Adipose tissue (tissue), 3 donors: ENCODE data around the gene SPARC. TPM values are rescaled to one million over a fixed set of nuclear protein-coding genes. Genes with fewer than 3 reads are reported as not detected.
"Not testable (repeated sequence)": the region's sequence is repeated elsewhere in the genome, so short reads cannot be mapped to it uniquely, and the experiment has no call there.

Experiments
- H3K27ac ChIP-seq: one replicate; pipeline ENCODE4 v1.5.1; 2013; ENCODE audit warnings: low read depth, low read length
- WGBS, 3 donors: extraction: QIAGEN DNeasy Blood & Tissue Kit; methylation state at CpG; one replicate each; pipeline ENCODE4 v1.1.7; 2013; 5-methylcytosine and 5-hydroxymethylcytosine counted together
- polyA plus RNA-seq, 3 donors: library from polyadenylated mRNA; stranded (reverse); fragments of 200-250 nt; gene quantifications; one replicate each; pipeline ENCODE4 v1.2.3, GENCODE V29; 2013
- donor health status: healthy with polysubstance abuse.
- donor health status: Bipolar disorder and iron deficiency.
- donor health status: healthy.

The SPARC gene
- polyA plus RNA-seq, 3 donors = 192 to 1,569 (median 654) TPM

GRCh38 chr5:151683444-151683843 is 3.3 kb downstream of the SPARC start:
- H3K27ac ChIP-seq = no peak overlapping the region
- WGBS, 3 donors = 54 to 66% (median 55%) methylated on average over 5 of the region's 5 CpGs

GRCh38 chr5:151682751-151683331 is 3.9 kb downstream of the SPARC start:
- WGBS, 3 donors = 15 to 53% (median 29%) methylated on average over 5 of the region's 5 CpGs
- H3K27ac ChIP-seq = no peak overlapping the region

DNA sequence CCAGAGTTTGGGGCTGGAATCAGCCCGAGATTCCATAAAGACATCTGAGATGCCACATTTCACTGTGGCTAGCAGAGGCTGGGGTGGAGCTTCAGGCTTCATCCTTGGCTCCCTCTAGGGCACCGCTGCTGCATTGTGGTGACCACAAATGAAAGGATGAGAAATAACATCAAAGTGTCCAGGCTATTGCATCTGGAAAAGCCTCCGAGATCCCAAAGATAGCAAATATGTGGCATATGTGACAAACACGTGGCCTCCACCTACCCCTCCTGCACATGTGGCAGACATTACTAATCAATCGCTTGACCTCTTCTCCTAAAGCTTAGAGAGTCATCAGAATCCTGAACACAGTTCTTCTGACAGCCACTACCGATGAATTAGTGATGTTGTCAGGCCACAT is 4.5 kb downstream of the SPARC start:
- WGBS, 3 donors = 47 to 70% (median 56%) methylated on average over 6 of the region's 6 CpGs
- H3K27ac ChIP-seq = no peak overlapping the region

DNA sequence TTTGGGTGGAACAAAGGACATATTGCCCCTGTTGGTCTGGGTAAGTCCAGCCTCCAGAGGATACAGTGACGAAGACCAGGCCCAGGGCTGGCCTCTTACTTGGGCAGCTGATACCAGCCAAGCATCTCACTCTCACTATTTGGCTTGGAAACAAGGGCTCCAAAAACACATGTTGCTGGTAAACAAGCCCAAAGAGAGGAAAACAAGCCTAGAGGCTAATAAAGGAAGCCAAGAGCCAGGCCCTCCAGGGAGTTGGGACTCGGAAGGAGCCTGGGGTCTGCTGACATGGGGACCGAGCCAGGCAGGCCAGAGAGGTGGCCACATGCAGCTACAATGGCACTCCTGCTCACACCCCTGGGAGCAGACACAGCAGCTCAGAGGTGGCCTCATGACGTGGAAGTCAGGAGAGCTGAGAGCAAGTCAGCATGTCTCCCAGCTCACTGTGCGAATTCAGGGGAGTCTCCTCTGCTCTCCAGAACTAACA is 5.7 kb downstream of the SPARC start:
- no peak overlapping the region for H3K27ac ChIP-seq
- 32 to 62% (median 56%) methylated on average over 5 of the region's 5 CpGs for WGBS, 3 donors

DNA sequence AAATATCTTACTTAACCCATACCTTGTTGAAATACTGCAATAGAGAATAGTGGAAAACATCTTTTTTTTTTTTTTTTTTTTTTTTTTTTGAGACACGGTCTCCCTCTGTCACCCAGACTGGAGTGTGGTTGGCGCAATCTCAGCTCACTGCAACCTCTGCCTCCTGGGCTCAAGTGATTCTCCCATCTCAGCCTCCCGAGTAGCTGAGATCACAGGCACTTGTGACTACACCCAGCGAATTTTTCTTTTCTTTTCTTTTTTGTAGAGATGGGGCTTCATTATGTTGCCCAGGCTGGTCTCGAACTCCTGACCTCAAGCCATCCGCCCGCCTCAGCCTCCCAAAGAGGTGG is 6.6 kb downstream of the SPARC start:
- not testable (repeated sequence) for H3K27ac ChIP-seq
- 62 to 90% (median 70%) methylated on average over 7 of the region's 7 CpGs for WGBS, 3 donors

GRCh38 chr5:151679421-151680155 is 7.1 kb downstream of the SPARC start:
- no peak overlapping the region for H3K27ac ChIP-seq
- 47 to 73% (median 64%) methylated on average over 8 of the region's 8 CpGs for WGBS, 3 donors

GRCh38 chr5:151678713-151679112 is 8.0 kb downstream of the SPARC start:
- 49 to 77% (median 54%) methylated on average over 5 of the region's 5 CpGs for WGBS, 3 donors
- H3K27ac ChIP-seq = no peak overlapping the region

GRCh38 chr5:151677776-151678545 is 8.8 kb downstream of the SPARC start:
- 10 to 73% (median 17%) methylated on average over 6 of the region's 6 CpGs for WGBS, 3 donors

GRCh38 chr5:151676719-151677118 is 10.0 kb downstream of the SPARC start:
- 32 to 73% (median 33%) methylated on average over 2 of the region's 2 CpGs for WGBS, 3 donors
- H3K27ac ChIP-seq = no peak overlapping the region

More at GRCh38 chr5:151677776-151678545, 8.8 kb downstream of the SPARC start:
- H3K27ac ChIP-seq = peak overlapping the region; percentile 0

GRCh38 chr5:151676314-151676712 is 10.4 kb downstream of the SPARC start:
- no peak overlapping the region for H3K27ac ChIP-seq

GRCh38 chr5:151675611-151676313 is 11.0 kb downstream of the SPARC start:
- H3K27ac ChIP-seq = peak overlapping the region; percentile 51
- WGBS, 3 donors = 24 to 79% (median 27%) methylated on average over 3 of the region's 3 CpGs

DNA sequence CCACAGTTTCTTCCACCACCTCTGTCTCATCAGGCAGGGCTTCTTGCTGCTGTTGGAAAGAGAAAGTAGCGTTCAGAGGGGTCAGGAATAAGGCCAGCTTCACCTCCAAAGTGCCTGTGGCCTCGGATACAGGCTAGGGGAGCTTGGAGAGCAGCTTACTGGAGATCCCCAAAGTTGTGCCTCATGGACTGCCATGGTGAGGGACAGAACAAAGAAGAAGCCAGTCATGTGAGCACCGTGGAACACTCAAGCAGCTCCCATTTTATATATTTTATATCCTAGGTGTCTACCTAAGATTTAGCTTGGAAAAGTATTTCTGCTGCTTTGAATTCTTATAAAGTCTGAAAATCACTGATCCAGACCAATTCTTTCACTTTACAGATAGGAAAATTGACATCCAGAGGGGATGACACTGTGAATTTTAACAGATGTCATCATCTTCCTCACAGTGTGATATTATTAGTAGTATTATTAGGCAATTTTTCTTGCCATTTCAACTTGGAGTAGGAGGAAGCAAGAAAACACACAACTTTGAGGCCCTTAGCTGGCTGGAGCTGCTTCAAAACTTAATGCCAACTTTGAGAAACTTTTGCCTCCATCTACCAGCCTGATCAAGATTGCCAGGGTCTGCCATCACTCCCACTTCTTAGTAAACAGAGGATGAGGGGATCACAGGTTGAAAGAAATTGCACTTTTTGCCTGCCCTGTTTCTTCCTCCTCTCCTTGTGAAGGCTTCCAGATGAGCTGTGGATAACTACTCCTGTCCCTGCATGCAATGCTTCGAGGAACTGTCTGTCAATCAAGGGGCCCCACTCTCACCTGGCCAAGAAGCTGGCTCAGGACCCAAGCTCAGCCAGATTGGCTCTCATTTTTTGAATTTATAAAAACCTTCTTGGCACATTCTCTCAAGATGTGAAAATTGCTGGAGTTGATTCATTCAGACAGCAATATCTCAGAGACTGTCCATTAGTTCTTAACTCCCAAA is 11.8 kb downstream of the SPARC start:
- H3K27ac ChIP-seq = no peak overlapping the region
- WGBS, 3 donors = 42 to 61% (median 57%) methylated on average over 4 of the region's 4 CpGs

DNA sequence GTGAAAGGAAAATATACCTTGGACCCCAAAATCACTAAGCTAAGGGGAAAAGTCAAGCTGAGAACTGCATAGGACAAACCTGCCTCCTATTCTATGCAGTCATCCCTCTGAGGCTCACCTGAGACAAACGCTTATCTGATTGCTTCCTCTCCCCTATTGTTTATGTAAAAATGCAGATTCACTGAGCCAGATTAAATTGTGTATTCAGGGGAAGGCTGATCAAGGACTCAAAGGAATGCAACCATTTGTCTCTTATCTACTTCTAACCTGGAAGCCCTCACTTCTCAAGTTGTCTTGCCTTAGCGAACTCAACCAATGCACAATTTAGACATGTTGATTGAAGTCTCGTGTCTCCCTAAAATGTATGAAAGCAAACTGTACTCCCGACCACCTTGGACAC is 13.3 kb downstream of the SPARC start:
- 63 to 71% (median 68%) methylated on average over 4 of the region's 4 CpGs for WGBS, 3 donors
- H3K27ac ChIP-seq = no peak overlapping the region

GRCh38 chr5:151672516-151672915 is 14.2 kb downstream of the SPARC start:
- peak overlapping the region; percentile 59 for H3K27ac ChIP-seq
- whole genome bisulfite sequencing, 3 donors = 51 to 81% (median 55%) methylated on average over 8 of the region's 8 CpGs

DNA sequence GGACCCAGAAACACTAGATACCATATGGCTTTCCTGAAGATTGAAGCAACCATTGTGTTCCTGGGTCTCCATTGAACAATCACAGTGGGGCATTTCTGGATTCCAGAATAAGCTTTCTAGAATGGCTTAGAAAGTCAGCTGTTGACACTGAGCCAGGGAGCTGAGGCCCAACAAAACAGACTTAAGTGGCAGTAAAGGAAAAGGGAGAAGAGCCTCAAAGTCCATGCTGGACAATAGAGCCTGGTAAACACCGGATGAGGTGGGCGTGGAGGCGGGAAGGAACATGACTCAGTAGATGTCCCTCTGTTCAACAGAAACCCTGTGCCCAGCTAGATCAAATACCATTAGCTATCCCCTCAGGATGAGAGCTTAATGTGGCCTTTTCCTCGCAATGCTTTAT is 14.8 kb downstream of the SPARC start:
- WGBS, 3 donors = 57 to 85% (median 70%) methylated on average over 4 of the region's 4 CpGs
- H3K27ac ChIP-seq = peak overlapping the region; percentile 59

- WGBS, 3 donors = 47 to 76% (median 55%) methylated on average over 6 of the region's 6 CpGs
- peak overlapping the region; percentile 34 for H3K27ac ChIP-seq
These were observed 15.6 kb downstream of the SPARC start for GRCh38 chr5:151670953-151671636.

GRCh38 chr5:151670083-151670686 is 16.5 kb downstream of the SPARC start:
- WGBS, 3 donors = 50 to 63% (median 59%) methylated on average over 4 of the region's 4 CpGs
- no peak overlapping the region for H3K27ac ChIP-seq
